Kidney epithelial cell (primary cell): ENCODE measurements around the gene ZC3H7B. TPM values are rescaled to one million over a fixed set of nuclear protein-coding genes. Genes with fewer than 3 reads are reported as not detected.

Experiments
- DNase-seq: peaks from one replicate; pipeline ENCODE4 v3.0.0-alpha.2; 2010; ENCODE audit warnings: low read depth
- H3K27me3 ChIP-seq: 2 replicates; pipeline ENCODE4 v1.6.0; 2011; ENCODE audit warnings: low read length; ENCODE audit not compliant: control insufficient read depth, insufficient read depth
- H3K36me3 ChIP-seq: 2 replicates; pipeline ENCODE4 v1.5.1; 2011; ENCODE audit warnings: low read length; ENCODE audit not compliant: control insufficient read depth, insufficient read depth
- H3K4me3 ChIP-seq: 2 replicates; pipeline ENCODE4 v1.5.1; 2011; ENCODE audit warnings: low read depth, mild to moderate bottlenecking, control low read depth, low read length
- total RNA-seq: library from RNA; depleted of rRNA; stranded (reverse); fragments of >200 nt; gene quantifications from 2 replicates; pipeline ENCODE4 v1.2.3, GENCODE V29; 2015
- TF ChIP-seq, protein P1 (sequence below): IDR thresholded peaks from 2 replicates; pipeline ENCODE4 v1.5.1; 2011; ENCODE audit warnings: mild to moderate bottlenecking, moderate library complexity, low read length, control low read depth, inconsistent platforms; ENCODE audit not compliant: insufficient read depth, poor library complexity, severe bottlenecking

The ZC3H7B gene
- total RNA-seq, 1 donor from 2014 or later: 57.7 TPM

GRCh38 chr22:41343717-41344116, 42.4 kb downstream of the ZC3H7B start:
- Histone ChIP-seq H3K4me3 (no peak overlapping the region), H3K27me3 (no peaks in the 10 kb centered on the region), H3K36me3 (peaks cover 5% of the 10 kb centered on the region)
- TF ChIP-seq, protein P1, sequence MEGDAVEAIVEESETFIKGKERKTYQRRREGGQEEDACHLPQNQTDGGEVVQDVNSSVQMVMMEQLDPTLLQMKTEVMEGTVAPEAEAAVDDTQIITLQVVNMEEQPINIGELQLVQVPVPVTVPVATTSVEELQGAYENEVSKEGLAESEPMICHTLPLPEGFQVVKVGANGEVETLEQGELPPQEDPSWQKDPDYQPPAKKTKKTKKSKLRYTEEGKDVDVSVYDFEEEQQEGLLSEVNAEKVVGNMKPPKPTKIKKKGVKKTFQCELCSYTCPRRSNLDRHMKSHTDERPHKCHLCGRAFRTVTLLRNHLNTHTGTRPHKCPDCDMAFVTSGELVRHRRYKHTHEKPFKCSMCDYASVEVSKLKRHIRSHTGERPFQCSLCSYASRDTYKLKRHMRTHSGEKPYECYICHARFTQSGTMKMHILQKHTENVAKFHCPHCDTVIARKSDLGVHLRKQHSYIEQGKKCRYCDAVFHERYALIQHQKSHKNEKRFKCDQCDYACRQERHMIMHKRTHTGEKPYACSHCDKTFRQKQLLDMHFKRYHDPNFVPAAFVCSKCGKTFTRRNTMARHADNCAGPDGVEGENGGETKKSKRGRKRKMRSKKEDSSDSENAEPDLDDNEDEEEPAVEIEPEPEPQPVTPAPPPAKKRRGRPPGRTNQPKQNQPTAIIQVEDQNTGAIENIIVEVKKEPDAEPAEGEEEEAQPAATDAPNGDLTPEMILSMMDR: no peak
- DNase-seq: no peak

GRCh38 chr22:41344189-41344788, 43.0 kb downstream of the ZC3H7B start:
- TF ChIP-seq, protein P1: no peak
- Histone ChIP-seq H3K27me3 (no peaks in the 10 kb centered on the region), H3K4me3 (no peak overlapping the region), H3K36me3 (peaks cover 6% of the 10 kb centered on the region)
- no peak for DNase-seq

DNA sequence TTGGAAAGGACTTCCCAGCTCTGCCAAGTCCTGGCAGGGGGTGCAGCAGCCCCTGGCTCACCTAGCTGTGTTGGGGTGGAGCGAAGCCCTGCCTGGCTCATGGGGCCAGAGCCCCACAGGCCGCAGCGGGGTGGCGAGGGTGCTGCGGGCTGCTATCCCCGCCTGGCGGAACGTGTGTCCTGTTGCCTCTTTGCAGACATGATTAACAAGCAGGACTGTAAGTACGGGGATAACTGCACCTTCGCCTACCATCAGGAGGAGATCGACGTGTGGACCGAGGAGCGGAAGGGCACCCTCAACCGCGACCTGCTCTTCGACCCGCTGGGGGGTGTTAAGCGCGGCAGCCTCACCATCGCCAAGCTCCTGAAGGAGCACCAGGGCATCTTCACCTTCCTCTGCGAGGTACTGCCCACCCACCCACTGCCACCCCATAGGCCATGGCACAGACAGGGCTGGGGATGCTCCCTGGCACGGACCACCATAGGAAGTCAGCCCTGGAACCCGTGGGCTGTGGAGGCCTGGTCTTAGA, 44.5 kb downstream of the ZC3H7B start:
- no peak for DNase-seq
- H3K4me3 ChIP-seq: no peak overlapping the region
- no peaks in the 10 kb centered on the region for H3K27me3 ChIP-seq
- peaks cover 6% of the 10 kb centered on the region for H3K36me3 ChIP-seq
- TF ChIP-seq, protein P1: no peak

DNA sequence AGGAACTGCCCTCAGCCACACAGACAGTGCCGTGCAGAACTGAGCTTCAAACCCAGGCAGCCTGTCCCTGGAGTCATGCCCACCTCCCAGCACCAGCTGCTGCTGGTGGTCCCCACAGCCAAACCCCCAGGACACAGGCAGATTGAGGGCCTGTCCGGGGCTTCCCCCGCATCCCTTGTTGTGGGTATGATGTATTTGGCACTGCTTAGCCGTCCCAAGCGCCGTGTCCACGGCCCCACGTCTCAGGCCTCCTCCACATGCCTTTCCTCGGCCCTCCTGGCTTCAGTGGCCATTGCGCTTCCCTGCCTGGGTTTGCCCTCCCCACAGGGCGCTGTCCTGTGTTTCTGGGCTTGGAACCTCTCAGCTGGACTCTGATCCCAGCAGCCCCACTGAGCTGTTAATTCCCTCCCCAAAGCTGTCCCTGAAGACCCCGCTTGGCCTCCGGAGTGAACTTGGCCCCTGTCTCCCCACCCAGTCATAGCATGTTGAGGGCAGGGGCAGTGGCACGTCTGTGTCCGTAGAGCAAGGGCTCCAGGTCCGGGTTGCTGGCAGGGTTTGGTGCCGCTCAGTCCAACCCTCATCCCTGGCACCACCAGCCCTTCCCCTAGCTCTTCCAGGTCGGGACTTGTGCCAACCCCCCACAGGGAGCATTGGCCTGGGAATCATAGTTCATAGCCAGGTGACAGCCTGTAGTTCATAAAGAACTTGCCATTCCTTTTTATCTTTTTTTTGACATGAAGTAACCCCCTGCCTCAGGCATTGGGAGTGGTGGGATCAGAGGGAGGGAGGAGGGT, 45.9 kb downstream of the ZC3H7B start:
- no peak for DNase-seq
- H3K4me3 ChIP-seq: no peak overlapping the region
- H3K27me3 ChIP-seq: no peaks in the 10 kb centered on the region
- H3K36me3 ChIP-seq: peaks cover 10% of the 10 kb centered on the region
- TF ChIP-seq, protein P1: no peak

- no peak for DNase-seq
- H3K4me3 ChIP-seq: no peak overlapping the region
- TF ChIP-seq, protein P1: no peak
- peaks cover 9% of the 10 kb centered on the region for H3K36me3 ChIP-seq
- no peaks in the 10 kb centered on the region for H3K27me3 ChIP-seq
These were observed 47.7 kb downstream of the ZC3H7B start for GRCh38 chr22:41348964-41349484.
